Stomach (tissue), 4 donors: ENCODE data around the gene TOR3A.

ENCODE experiments used
- CTCF ChIP-seq, 7 experiments: fragments of 450-650 bp in 4 of 7; fragments of 200-600 bp in 3 of 7; sonication (generic) in 3 of 7; IDR thresholded peaks; one replicate each; pipeline ENCODE4 v1.5.1; 2016 to 2019; ENCODE audit warnings: antibody characterized with exemption in 7 of 7, control low read depth in 2 of 7, mild to moderate bottlenecking in 1 of 7
- EP300 ChIP-seq: sonication (generic); formaldehyde crosslinking; IDR thresholded peaks from one replicate; pipeline ENCODE4 v1.6.1; 2017; ENCODE audit warnings: antibody characterized with exemption
- POLR2A ChIP-seq, 4 donors: fragments of 450-650 bp; IDR thresholded peaks; one replicate each; pipeline ENCODE4 v1.6.1; 2016; ENCODE audit warnings: antibody characterized with exemption in 4 of 4, control low read depth in 2 of 4, mild to moderate bottlenecking in 1 of 4, moderate library complexity in 1 of 4
- POLR2AphosphoS5 ChIP-seq, 3 donors: sonication (generic); formaldehyde crosslinking; IDR thresholded peaks; one replicate each; pipeline ENCODE4 v1.6.1; 2016; ENCODE audit warnings: antibody characterized with exemption in 3 of 3

- TF ChIP-seq EP300 (no peak), CTCF (IDR thresholded peaks at IDR 0.05) (no peak), POLR2A (IDR thresholded peaks at IDR 0.05) (no peak), POLR2AphosphoS5 (IDR thresholded peaks at IDR 0.05) (no peak)
Measured at GRCh38 chr1:179055937-179056336, 25.9 kb upstream of the TOR3A start.
